Peyer's patch (tissue), 4 donors: ENCODE data around the gene NDUFS6.

Source experiments
- POLR2A ChIP-seq, 2 donors: fragments of 450-650 bp; IDR thresholded peaks; one replicate each; pipeline ENCODE4 v1.5.1; 2017; ENCODE audit warnings: antibody characterized with exemption in 2 of 2, mild to moderate bottlenecking in 2 of 2, moderate library complexity in 2 of 2
- TF ChIP-seq, protein P1 (sequence below), 6 experiments: fragments of 450-650 bp in 4 of 6; fragments of 200-600 bp in 2 of 6; sonication (generic) in 1 of 6; IDR thresholded peaks; one replicate each; pipeline ENCODE4 v1.5.1; 2017 to 2019; ENCODE audit warnings: antibody characterized with exemption in 6 of 6, mild to moderate bottlenecking in 3 of 6, moderate library complexity in 1 of 6

DNA sequence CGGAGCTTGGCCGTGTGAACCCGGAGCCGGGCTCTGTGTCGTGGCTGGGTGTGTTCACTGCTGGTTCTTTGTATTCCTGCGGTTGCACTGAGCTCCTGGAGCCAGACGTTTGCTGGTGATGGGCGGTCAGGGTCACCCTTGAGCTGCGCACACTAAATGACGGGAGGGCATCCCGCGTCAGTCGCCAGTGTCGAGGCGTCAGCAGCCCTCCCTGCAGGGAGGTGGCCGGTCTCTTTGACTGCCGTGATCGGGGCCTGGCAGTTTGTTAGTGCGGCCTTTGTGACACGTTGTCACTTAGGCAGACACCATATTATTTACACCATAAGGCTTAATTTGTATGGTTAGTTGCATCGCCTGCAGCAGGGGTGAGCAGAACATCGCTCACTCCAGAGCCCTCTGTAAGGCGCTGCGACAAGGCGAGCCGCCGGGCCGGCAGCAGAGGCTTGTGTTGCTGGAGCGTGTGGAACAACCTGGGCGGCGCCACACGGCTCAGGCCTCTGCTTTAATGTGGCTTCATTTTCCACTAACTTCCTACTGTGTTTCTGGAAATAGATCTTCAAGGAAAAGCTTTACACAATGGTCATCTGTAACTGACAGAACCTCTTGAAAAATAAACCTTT lies 8.3 kb downstream of the NDUFS6 start:
- TF ChIP-seq, protein P1, sequence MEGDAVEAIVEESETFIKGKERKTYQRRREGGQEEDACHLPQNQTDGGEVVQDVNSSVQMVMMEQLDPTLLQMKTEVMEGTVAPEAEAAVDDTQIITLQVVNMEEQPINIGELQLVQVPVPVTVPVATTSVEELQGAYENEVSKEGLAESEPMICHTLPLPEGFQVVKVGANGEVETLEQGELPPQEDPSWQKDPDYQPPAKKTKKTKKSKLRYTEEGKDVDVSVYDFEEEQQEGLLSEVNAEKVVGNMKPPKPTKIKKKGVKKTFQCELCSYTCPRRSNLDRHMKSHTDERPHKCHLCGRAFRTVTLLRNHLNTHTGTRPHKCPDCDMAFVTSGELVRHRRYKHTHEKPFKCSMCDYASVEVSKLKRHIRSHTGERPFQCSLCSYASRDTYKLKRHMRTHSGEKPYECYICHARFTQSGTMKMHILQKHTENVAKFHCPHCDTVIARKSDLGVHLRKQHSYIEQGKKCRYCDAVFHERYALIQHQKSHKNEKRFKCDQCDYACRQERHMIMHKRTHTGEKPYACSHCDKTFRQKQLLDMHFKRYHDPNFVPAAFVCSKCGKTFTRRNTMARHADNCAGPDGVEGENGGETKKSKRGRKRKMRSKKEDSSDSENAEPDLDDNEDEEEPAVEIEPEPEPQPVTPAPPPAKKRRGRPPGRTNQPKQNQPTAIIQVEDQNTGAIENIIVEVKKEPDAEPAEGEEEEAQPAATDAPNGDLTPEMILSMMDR (IDR thresholded peaks at IDR 0.05) = no peak
- TF ChIP-seq POLR2A (IDR thresholded peaks at IDR 0.05) = no peak
